ENCODE measurements around the gene TMEM185B. TPM values are rescaled to one million over a fixed set of nuclear protein-coding genes. Genes with fewer than 3 reads are reported as not detected.
A peak's percentile ranks its signal among the peaks of the same experiment; 100 is the strongest.
"Not testable (repeated sequence)": the region's sequence is repeated elsewhere in the genome, so short reads cannot be mapped to it uniquely, and the experiment has no call there.

TMEM185B gene
- total RNA-seq = 27.1 and 27.6 TPM in 2 replicates
- polyA plus RNA-seq (2012) = 19.9 TPM

DNA sequence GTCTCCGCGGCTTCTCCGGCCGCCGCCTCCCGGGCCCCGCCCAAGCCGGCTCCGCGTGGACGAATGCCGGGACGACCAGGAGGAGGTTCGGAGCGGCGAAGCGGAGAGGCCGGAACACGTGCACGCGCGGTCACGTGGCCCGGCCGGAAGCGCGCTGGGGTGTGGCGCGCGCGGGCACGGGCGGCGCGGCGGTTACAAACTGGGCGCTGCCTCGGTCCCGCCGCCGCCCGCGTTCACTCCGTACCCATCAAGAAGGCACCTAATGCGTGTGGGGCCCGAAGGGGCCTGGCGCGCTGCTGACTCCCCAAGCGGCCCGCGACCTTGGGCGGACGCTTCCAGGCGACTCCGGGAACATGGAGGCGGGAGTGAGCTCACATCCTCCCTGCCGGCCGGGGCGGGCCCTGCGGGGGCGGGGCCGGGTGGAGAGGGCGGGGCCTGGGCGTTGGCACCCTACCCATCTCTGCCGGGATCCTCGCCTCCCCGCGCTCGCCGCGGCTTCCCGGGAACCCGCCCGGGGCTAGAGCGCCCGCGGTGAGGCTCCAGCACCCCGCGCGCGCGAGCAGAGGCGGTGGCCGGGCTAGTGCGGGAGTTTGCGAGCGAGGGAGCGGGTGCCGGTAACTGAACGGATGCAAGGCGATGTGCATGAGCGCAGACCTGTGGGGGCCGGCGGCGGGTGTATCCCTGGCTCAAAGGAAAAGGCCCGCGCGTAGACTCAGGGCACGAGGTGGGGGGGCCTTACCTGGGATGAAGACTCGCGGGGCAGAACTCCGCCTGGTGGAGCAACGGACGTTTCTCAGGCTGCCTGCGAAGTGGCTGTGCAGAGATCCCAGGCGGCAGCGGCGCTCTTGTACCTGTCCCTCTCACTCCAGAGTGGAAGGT lies at the start of gene TMEM185B:
TMEM185B (minus strand) TSS at position 367 of the 879 bp plus-strand sequence. CDS start 424 bp downstream, outside the sequence.
- DNase-seq (ENCODE audit: low read depth) = peak; percentile 83

DNA sequence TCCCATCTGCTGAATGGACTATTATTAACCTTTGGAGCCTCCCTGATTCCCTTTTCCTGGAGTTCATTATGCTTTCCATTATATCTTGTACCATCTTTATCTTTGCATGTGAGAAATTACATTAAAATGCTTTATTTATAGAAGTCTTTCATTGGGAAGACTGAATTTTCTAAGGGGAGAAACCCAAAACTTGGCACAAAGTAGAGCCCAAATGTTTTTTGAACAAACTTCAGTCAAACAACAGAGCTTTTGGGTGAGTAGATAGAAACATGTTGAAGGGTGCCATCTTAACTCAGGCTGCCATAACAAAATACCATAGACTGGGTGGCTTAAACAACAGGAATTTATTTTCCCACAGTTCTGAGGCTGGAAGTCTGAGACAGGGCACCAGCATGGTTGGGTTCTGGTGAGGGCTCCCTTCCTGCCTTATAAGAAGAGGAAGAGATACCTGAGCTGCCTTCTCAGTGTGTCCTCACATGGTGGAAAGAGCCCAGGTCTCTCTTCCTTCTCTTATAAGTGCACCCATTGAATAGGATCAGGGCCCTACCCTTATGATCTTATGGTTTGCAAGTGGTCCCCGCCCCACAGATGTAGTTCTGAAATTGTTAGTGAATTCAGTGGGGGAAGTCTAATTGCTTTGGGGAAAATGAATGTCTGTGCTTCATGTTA lies 48.6 kb upstream of the TMEM185B start:
- DNase-seq (ENCODE audit: low read depth) = no peak

DNA sequence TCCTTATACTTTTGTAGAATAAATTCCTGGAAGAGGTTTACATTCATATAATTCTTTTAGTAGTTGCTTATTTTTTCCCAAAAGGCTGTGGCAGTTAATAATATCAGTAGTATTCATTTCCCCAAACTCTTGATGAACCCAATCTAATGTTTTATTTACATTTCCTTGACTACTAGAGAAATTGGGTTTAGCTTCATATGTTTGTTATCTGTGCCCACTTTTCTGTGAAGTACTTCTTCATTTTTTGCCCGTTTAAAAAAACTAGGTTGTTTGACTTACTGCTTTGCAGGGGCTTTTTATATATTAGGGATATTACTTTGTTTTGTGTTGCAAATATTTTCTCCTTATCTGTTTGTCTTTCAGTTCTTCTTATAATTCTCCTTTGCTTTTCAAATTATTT lies 46.6 kb upstream of the TMEM185B start:
- no peak for DNase-seq (ENCODE audit: low read depth)

DNA sequence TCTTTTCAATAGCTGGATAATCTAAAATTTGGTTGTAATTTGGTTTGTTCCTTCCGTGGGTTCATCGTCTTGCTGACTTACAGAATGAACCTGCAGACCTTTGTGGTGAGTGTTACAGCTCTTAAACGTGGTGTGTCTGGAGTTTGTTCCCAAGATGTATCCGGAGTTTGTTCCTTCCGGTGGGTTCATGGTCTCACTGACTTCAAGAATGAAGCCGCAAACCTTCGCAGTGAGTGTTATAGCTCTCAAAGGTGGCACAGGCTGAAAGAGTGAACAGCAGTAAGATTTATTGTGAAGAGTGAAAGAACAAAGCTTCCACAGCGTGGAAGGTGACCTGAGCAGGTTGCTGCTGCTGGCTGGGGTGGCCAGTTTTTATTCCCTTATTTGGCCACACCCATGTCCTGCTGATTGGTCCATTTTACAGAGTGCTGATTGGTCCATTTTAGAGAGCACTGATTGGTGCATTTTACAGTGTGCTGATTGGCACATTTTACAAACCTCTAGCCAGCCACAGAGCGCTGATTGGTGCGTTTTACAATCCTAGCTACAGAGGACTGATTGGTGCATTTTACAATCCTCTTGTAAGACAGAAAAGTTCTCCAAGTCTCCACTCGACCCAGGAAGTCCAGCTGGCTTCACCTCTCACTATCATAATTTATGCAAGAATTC lies 46.0 kb upstream of the TMEM185B start:
- DNase-seq (ENCODE audit: low read depth) = no peak

DNA sequence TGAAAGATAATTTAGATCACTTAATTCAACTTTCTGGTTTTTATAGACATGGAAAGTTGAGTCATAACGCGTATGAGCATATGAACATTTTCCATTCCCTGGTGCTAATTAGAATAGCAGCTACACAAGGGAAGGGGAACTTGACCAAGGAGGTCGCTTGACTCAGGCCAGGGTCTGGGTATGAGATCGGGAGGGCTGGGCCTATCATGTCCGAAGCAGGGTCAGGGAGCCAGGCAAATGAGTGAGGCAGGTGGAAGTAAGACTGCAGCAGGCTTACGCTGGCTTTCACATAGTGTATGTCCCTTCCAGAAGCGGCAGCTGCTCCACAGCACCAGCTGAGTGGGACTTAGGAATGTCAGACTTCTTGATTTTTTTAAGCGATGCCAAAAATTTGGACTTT lies 44.1 kb upstream of the TMEM185B start:
- DNase-seq (ENCODE audit: low read depth) = no peak

DNA sequence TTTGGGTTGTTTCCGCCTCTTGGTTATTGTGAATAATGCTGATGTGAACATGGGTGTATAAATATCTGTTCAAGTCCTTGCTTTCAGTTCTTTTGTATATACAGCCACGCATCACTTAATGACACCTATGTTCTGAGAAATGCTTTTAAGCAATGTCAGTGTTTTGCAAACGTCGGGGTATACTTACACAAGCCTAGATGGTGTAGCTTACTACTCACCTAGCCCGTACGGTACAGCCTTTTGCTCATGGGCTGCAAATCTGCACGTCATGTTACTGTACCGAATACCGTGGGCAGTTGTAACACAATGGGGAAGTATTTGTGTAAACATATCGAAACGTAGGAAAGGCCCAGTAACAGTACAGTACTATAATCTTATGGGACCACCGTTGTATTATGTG lies 41.8 kb upstream of the TMEM185B start:
- DNase-seq (ENCODE audit: low read depth) = no peak

DNA sequence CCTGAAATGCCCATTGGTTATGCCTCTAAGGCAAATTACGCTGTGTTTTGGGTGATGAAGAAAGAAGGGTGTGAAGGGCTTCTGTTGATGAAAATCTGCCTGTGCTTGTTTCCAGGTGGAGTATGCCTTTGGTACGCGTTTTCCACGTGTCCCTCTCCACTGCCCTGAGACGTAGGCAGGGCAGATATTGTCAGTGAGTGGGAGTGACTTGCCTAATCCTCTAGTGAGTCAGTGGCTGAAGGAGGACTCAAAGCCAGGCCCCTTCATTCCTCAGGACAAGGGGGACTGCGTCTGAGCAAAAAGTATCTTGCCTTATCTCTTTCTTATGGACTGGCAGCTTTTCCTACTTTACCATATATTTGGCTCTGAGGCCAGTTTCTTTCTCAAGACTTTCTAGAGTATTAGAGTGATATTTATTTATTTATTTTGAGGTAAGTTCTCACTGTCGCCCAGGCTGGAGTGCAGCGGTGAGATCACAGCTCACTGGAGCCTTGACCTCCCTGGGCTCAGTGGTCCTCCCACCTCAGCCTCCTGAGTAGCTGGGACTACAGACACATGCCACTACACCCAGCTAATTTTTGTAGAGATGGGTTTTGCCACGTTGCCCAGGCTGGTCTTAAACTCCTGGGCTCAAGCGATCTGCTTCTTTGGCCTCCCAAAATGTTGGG lies 39.7 kb upstream of the TMEM185B start:
- DNase-seq (ENCODE audit: low read depth) = no peak

DNA sequence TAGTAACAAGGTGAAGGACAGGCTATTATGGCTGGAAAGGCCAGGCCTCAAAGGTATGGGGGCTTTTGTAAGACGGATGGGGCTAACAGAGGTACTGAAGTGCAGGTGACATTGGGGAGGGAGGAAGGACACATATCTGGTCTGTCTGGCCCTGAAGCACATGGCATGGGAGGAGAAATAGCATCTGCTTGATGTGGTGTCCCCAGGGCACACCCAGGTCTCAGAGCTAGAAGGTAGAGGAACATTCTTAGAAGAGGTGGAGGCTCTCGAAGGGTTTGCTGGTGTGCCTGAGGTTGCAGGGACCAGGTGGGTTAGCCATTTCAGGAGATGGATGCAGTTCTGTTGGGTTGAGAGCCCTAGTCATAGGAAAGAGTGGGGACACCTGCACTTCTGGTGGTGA lies 39.0 kb upstream of the TMEM185B start:
- DNase-seq (ENCODE audit: low read depth) = no peak

DNA sequence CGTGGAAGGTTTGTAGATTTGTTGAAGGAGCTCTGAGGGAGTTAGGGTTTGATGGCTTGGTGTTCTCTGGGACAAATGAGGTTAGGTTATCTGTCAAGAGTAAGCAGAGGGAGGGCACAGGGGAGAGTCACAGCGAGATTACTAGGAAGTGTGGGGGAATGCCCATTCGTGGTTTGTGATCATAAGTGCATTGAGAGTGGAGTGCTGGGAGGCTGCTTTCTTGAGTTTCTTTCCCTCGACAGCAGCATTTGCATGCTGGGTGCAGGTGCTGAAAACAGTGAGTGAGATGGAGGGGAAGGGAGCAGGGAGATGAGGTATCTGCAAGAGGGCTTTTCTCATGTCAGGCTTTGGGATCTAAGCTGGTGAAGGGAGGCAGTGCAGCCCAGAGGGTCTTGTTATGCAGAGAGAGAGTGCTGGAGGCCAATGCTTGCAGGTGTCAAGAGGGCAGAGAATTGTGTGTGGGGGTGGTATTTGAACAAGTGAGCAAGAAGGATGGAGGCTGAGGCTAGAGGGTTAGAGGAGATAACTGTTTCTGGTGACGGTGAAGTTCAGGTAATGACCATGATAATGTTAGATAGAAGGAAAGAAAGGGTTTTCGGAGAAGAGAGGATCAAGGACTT lies 38.3 kb upstream of the TMEM185B start:
- DNase-seq (ENCODE audit: low read depth) = no peak

DNA sequence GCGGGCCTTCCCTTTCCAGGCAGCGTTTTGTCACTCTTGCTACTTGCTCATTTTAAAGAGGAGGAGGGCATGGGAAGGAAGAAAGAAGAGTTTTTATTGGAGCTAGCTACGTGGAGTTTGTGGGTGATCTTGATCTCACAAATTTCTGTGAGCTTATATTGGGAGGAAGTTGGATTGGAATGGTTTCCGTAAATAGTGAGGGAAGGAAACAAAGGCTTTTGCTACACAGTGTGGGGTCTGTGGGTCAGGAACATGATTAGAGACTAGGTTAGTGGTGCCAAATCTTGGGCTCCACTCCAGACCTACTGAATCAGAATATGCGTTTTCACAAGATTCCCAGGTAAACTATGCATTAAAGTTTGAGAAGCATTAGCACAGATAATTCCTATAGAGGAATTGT lies 37.5 kb upstream of the TMEM185B start:
- no peak for DNase-seq (ENCODE audit: low read depth)

DNA sequence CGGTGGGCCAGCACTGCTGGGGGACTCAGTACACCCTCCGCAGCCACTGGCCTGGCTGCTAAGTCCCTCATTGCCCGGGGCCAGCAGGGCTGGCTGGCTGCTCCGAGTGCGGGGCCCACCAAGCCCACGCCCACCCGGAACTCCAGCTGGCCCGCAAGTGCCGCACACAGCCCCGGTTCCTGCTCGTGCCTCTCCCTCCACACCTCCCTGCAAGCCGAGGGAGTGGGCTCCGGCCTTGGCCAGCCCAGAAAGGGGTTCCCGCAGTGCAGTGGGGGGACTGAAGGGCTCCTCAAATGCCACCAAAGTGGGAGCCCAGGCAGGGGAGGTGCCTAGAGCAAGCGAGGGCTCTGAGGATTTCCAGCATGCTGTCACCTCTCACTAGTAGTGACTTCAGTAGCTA lies 36.7 kb upstream of the TMEM185B start:
- not testable (repeated sequence) for DNase-seq (ENCODE audit: low read depth)

DNA sequence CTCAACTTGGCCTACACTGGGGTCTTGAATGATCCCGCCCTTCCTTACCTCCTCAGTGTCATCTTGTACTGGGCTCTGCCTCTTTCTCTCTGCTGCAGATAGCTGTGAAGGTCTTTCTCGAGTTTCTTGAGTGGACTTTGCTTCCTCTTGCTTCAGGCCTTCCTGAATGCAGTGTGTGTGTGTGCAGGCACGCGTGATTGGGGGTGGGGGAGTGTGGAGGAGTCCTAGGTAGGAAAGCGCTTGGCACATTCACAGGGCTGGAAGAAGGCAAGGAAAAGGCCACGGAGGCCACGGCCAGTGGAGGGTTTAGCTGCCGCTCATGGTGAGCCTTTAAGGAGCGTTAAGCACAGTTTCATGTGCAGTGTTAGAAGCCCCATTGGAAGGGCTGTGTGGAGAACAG lies 35.0 kb upstream of the TMEM185B start:
- DNase-seq (ENCODE audit: low read depth) = no peak

DNA sequence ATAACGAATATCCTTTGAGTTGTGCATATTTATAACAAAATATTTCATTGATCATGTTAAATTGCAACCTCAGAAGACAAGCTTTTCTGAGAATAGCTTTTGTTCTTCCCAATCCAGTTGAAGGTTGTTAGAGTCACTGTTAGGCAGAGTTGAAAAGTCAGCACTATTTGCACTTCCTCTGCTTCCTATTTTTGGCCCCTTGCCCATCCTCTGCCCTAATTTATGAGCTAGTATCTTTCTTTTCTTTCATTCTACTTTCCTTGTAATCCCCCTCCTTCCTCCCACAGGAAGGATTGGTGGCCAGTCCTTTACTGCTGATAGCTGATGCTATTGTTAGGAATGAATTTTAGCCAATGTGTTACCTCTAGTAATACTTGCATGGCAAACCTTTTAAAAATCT lies 34.3 kb upstream of the TMEM185B start:
- DNase-seq (ENCODE audit: low read depth) = no peak

DNA sequence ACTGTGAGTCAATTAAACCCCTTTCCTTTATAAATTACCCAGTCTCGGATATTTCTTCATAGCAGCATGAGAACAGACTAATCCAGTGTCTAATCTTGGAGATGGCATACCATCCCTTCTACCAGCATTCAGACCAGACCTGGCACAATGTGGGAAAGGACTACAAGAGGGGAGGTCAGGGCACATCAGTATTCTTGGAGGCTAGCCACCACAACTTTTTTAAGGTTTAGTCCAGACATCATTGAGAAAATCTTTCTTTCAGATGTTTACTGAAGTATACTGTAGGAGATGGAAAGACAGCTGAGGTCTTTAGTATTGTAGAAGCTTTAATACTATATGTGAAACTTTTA lies 33.4 kb upstream of the TMEM185B start:
- no peak for DNase-seq (ENCODE audit: low read depth)

DNA sequence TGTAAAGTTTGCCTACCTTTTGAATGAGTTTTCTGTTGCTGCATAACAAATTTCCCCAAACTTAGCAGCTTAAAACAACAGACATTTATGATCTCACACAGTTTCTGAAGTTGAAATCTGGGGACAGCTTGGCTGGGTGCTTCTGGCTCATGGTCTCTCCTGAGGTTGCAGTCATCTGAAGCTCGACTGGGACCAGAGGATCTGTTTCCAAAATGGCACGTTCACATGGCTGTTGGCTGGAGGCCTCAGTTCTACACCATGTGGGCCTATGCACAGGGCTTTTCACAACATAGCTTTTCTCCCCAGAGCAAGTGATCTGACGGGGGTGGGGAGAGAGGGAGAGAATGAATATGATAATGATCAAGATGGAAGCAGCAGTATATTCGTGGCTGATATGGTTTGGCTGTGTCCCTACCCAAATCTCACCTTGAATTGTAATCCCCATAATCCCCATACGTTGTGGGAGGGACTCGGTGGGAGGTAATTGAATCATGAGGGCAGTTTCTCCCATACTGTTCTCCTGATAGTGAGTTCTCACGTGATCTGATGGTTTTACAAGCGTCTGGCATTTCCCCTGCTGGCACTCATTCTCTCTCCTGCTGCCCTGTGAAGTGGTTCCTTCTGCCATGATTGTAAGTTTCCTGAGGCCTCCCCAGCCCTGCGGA lies 32.9 kb upstream of the TMEM185B start:
- DNase-seq (ENCODE audit: low read depth) = no peak

DNA sequence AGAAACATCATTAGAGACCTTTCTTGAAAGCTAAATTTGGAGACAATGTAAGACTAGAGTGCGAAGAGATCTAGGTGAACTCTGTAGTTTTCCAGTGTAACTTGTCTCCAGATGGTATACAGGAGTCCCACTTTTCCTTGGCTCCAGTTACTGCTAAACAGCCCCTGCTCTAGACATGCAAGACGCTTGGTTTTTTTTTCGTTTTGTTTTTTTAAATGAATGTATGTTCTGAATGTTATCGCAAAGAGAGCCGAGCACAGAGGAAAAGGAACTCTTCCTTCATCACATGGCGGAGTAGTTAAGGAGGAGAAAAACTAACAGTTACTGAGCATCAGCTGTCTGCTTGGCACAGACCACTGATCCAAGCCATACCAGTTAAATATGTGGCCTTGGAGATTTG lies 31.9 kb upstream of the TMEM185B start:
- DNase-seq (ENCODE audit: low read depth) = no peak

DNA sequence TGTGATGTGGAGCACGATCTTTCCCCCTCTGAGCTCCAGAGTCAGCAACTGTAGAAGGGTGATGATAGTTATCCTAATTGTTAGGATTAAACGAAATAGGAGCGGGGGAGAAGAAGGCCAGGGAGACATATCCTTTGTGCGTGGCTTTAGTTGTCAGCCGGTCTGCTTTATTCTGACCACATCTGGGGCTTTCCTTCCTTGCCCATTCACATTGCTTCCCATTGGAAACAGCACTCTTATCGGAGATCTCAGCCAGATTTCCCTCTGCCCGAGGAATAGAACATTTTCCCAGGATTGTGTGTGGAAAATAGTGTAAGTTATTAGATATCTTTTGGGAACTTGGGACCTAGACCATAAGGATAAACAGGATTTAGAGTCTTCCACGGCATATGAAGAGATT lies 31.0 kb upstream of the TMEM185B start:
- no peak for DNase-seq (ENCODE audit: low read depth)

DNA sequence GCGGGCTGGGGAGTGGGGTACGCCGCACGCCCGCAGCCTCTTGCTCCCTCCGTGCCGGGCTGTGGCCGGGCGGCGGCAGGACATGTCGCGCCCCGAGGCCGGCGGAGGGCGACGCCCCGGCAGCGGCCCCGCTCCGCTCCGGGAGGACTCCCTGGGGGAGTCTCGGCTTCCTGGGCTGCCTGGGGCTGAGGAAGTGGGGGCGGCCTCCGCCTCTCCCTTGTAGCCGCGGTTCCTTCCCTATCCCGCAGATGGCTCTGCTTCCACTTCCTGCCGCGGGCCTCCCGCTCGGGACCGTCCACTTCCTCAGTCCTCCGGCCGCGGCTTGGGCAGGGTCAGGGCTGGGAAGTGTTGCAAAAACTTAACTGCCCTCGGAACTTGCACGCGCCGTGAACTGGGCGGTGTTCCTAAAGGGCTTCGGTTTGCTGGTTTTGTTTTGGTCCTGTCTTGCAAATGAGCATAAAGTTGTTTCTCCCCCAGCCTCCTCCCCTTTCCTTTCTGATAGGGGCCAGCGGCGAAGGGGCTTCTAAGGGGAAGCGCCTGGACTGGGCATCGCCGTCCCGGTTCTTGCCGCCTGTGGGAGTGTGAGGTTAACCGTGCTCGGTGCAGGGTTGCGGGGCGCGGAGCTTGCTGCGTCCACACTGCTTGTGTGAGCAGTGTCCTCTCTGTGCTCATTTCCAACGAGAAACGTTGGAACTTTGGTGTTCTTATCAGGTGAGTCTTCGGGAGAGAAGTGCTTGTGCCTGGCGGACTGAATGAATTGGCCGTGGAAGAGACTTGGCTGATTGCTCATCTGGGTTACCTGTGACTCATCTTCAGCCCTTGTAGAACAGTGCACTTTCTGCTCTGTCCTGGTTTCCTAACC lies 30.1 kb upstream of the TMEM185B start:
- DNase-seq (ENCODE audit: low read depth) = peak; percentile 84

DNA sequence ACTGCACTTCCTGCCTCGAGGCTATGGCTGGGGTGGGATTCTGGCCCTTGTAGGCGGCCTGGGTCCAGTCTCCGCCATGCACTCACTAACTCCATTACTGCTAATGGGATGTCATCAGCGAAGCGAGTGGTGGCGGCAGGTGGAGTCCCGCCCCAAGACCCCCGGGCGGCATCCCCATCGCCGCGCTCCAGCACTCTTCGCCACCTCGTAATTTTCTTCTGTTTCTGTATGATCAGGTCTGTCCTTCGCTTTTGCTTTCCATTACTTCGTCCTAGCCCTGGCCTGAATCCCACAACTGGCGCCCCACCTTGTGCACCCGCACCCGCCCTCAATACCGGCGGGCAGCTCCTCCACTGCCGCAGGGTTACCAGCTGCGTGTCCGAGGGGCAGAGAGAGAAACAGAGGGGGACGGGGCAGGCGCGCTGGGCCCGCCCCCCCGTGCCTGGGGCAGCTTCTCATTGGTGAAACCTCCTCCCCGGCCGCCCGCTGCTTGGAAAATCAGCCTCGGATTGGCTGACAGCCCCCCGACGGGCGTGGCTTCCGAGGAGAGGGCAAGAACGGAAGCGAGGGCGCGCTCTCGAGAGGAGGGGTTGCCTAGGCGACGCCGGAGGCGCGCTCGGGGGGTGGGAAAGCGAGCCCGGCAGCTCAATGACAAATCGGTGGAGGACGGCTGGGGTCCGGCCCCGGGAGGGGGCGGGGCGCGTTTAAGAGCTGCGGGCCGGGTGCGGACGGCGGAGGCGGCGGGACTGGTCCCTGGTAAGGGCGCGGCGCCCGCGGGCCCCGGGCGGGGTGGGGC lies 29.2 kb upstream of the TMEM185B start, which contains the start of gene RALB:
RALB (plus strand) TSS at position 628 of the 796 bp plus-strand sequence. CDS start 25,813 bp downstream, outside the sequence.
- DNase-seq (ENCODE audit: low read depth) = peak; percentile 99
